Breast epithelium (tissue), 3 donors: Measurements from ENCODE around the gene SCP2D1.

Source experiments
- CTCF ChIP-seq, 3 donors: fragments of 450-650 bp; IDR thresholded peaks; one replicate each; pipeline ENCODE4 v1.5.1; 2016 to 2017; ENCODE audit warnings: antibody characterized with exemption in 3 of 3, mild to moderate bottlenecking in 3 of 3, moderate library complexity in 3 of 3
- POLR2A ChIP-seq: fragments of 450-650 bp; IDR thresholded peaks from one replicate; pipeline ENCODE4 v1.6.1; 2016; ENCODE audit warnings: antibody characterized with exemption, mild to moderate bottlenecking, moderate library complexity

GRCh38 chr20:18837718-18838117, 24.1 kb downstream of the SCP2D1 start:
- TF ChIP-seq CTCF (IDR thresholded peaks at IDR 0.05) (no peak), POLR2A (no peak)
